Measurements from ENCODE around the gene MAML1.

MAML1 gene

GRCh38 chr5:179806250-179807048 is 73.8 kb downstream of the MAML1 start, which contains the start of gene MGAT4B:
Gene MGAT4B, minus strand, starts transcription at chr5:179806866. Its CDS starts 283 bp downstream, at chr5:179806583.
- DNase-seq (ENCODE audit: low read depth) = peak; percentile 76

- DNase-seq (ENCODE audit: low read depth) = no peak
Measured at GRCh38 chr5:179812135-179812825, 79.7 kb downstream of the MAML1 start.

- no peak for DNase-seq (ENCODE audit: low read depth)
Measured at GRCh38 chr5:179812997-179813607, 80.5 kb downstream of the MAML1 start.

- DNase-seq (ENCODE audit: low read depth) = no peak
Measured at GRCh38 chr5:179814090-179814489, 81.5 kb downstream of the MAML1 start.

GRCh38 chr5:179815491-179816249 is 83.0 kb downstream of the MAML1 start:
- no peak for DNase-seq (ENCODE audit: low read depth)

GRCh38 chr5:179816401-179816795 is 83.8 kb downstream of the MAML1 start:
- no peak for DNase-seq (ENCODE audit: low read depth)

GRCh38 chr5:179816796-179817469 is 84.3 kb downstream of the MAML1 start:
- no peak for DNase-seq (ENCODE audit: low read depth)

- no peak for DNase-seq (ENCODE audit: low read depth)
Measured at GRCh38 chr5:179817470-179817840, 84.8 kb downstream of the MAML1 start.

GRCh38 chr5:179817890-179818745 is 85.5 kb downstream of the MAML1 start:
- no peak for DNase-seq (ENCODE audit: low read depth)

- DNase-seq (ENCODE audit: low read depth) = peak; percentile 95
Measured at GRCh38 chr5:179818746-179819295, 86.2 kb downstream of the MAML1 start.

- peak; percentile 71 for DNase-seq (ENCODE audit: low read depth)
Measured at GRCh38 chr5:179819296-179820126, 86.9 kb downstream of the MAML1 start.

- no peak for DNase-seq (ENCODE audit: low read depth)
Measured at GRCh38 chr5:179820127-179820482, 87.5 kb downstream of the MAML1 start.

GRCh38 chr5:179820483-179821297 is 88.1 kb downstream of the MAML1 start, which contains the start of gene SQSTM1:
Gene SQSTM1, plus strand, starts transcription at chr5:179820905. Its CDS starts 32 bp downstream, at chr5:179820937.
- peak; percentile 84 for DNase-seq (ENCODE audit: low read depth)

GRCh38 chr5:179821298-179822058 is 88.9 kb downstream of the MAML1 start:
- DNase-seq (ENCODE audit: low read depth) = peak; percentile 94

- no peak for DNase-seq (ENCODE audit: low read depth)
Measured at GRCh38 chr5:179822059-179822432, 89.4 kb downstream of the MAML1 start.

GRCh38 chr5:179822444-179822990 is 89.9 kb downstream of the MAML1 start:
- no peak for DNase-seq (ENCODE audit: low read depth)

GRCh38 chr5:179823937-179824744 is 91.5 kb downstream of the MAML1 start:
- no peak for DNase-seq (ENCODE audit: low read depth)

All from fibroblast of gingiva (primary cell).